Lung (tissue), 12 donors: ENCODE results near the gene EFNA4. TPM values are rescaled to one million over a fixed set of nuclear protein-coding genes. Genes with fewer than 3 reads are reported as not detected.

Experiments used
- ATAC-seq: fragments of 200-7000 bp; cut with Tn5 transposase; one replicate; pipeline ENCODE4 v1.9.1; 2020; ENCODE audit warnings: moderate number of reproducible peaks; ENCODE audit not compliant: insufficient read depth, low FRiP score
- DNase-seq, 3 donors: peaks; one replicate each; pipeline ENCODE4 v3.0.0-alpha.2; 2013 to 2017
- H3K27ac ChIP-seq, 2 donors: one replicate each; pipeline ENCODE4 v1.5.1; 2013; ENCODE audit warnings: mild to moderate bottlenecking in 2 of 2, moderate library complexity in 2 of 2, control low read depth in 1 of 2, inconsistent platforms in 1 of 2, low read depth in 1 of 2, low read length in 1 of 2
- H3K27me3 ChIP-seq, 3 donors: one replicate each; pipeline ENCODE4 v1.5.1; 2013; ENCODE audit warnings: low read length in 2 of 3; ENCODE audit not compliant: control insufficient read depth in 3 of 3, insufficient read depth in 3 of 3
- H3K36me3 ChIP-seq, 4 donors: one replicate each; pipeline ENCODE4 v1.5.1; 2013; ENCODE audit warnings: low read length in 4 of 4, mild to moderate bottlenecking in 1 of 4, moderate library complexity in 1 of 4; ENCODE audit not compliant: control insufficient read depth in 4 of 4, insufficient read depth in 4 of 4
- H3K4me1 ChIP-seq, 5 donors: one replicate each; pipeline ENCODE4 v1.5.1; 2013; ENCODE audit warnings: low read length in 5 of 5, mild to moderate bottlenecking in 2 of 5, moderate library complexity in 1 of 5; ENCODE audit not compliant: control insufficient read depth in 5 of 5, insufficient read depth in 5 of 5
- H3K4me3 ChIP-seq: one replicate; pipeline ENCODE4 v1.5.1; 2013; ENCODE audit warnings: mild to moderate bottlenecking, control low read depth, moderate library complexity
- H3K9ac ChIP-seq, 2 donors: one replicate each; pipeline ENCODE4 v1.5.1; 2013; ENCODE audit warnings: low read length in 2 of 2, control low read depth in 1 of 2; ENCODE audit not compliant: insufficient read depth in 1 of 2
- H3K9me3 ChIP-seq, 4 donors: one replicate each; pipeline ENCODE4 v1.5.1; 2013; ENCODE audit warnings: low read length in 3 of 4, mild to moderate bottlenecking in 1 of 4, moderate library complexity in 1 of 4; ENCODE audit not compliant: control insufficient read depth in 4 of 4, insufficient read depth in 3 of 4
- WGBS, 2 donors: extraction: QIAGEN DNeasy Blood & Tissue Kit; methylation state at CpG; one replicate each; pipeline ENCODE4 v1.1.7; 2013; 5-methylcytosine and 5-hydroxymethylcytosine counted together
- polyA plus RNA-seq, 2 donors: library from polyadenylated mRNA; stranded (reverse); fragments of 200-250 nt; gene quantifications; one replicate each; pipeline ENCODE4 v1.2.1, GENCODE V29; 2013
- total RNA-seq, 2 donors: library from RNA; depleted of rRNA in 1 of 2; stranded (reverse); fragments of >200 nt in 1 of 2; gene quantifications; one replicate each; pipeline ENCODE4 v1.2.1, GENCODE V29; 2014 to 2021
- TF ChIP-seq, protein P1 (sequence below): IDR thresholded peaks from 2 replicates; pipeline ENCODE4 v1.5.1; 2012; ENCODE audit warnings: mild to moderate bottlenecking; ENCODE audit errors: control extremely low read depth, extremely low read depth
- donor health status: control.
- donor health status: control.
- donor health status: Bipolar disorder and iron deficiency.
- donor health status: healthy.
- donor health status: DM: yes; HTN: yes; CAD: no.

EFNA4 gene
- total and polyA plus RNA-seq, 4 donors = 8.3 to 13.4 (median 10.2) TPM

DNA sequence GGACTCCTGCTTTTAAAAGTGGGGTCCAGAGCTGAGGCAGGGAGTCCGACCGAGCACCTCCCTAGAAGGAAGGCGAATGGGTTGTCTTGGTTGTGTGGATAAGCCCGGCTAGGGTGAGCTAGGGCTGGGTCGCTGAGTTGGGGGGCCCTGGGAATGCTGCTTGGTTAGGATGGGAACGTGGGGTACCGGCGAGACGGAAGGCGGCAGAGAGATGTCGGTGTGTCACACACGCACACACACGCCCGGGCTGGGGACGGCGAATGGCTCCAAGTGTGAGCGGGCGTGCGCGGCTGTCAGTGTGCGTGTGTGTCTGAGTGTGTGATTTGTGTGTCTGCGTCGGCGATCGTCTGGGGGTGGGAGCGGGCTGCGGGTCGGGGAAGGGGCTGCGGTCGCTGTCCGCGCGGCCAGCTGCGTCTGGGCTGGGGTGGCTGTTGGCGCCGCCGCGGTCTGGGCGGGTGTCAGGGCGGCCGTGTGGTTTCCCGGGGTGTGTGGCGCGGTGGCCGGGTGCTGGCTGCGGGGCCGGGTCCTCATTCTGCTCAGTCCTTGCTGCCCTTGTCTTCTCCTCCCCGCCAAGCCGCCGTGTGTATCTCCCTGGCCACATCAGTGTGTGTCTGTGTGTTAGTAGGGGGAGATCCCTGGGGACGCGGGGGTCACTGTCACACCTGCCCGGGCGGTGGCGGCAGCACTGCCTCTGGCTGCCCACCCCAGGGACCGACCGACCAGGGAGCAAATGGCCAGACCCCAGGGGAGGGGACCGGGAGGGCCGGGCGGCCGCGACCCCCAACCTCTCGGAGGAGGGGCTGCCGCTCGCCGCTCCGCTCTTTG lies 16.2 kb downstream of the EFNA4 start:
- ATAC-seq = no peak
- Histone ChIP-seq H3K4me3 (no peak overlapping the region), H3K9ac (no peak overlapping the region), H3K9me3 (no peaks in the 10 kb centered on the region), H3K27ac (no peak overlapping the region), H3K4me1 (peaks cover 0 to 53% (median 20%) of the 10 kb centered on the region in 5 donors), H3K36me3 (no peaks in the 10 kb centered on the region), H3K27me3 (peaks cover 0 to 46% (median 34%) of the 10 kb centered on the region in 3 donors)
- TF ChIP-seq, protein P1, sequence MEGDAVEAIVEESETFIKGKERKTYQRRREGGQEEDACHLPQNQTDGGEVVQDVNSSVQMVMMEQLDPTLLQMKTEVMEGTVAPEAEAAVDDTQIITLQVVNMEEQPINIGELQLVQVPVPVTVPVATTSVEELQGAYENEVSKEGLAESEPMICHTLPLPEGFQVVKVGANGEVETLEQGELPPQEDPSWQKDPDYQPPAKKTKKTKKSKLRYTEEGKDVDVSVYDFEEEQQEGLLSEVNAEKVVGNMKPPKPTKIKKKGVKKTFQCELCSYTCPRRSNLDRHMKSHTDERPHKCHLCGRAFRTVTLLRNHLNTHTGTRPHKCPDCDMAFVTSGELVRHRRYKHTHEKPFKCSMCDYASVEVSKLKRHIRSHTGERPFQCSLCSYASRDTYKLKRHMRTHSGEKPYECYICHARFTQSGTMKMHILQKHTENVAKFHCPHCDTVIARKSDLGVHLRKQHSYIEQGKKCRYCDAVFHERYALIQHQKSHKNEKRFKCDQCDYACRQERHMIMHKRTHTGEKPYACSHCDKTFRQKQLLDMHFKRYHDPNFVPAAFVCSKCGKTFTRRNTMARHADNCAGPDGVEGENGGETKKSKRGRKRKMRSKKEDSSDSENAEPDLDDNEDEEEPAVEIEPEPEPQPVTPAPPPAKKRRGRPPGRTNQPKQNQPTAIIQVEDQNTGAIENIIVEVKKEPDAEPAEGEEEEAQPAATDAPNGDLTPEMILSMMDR = no peak
- peak in 1 of 3 donors; percentile 39 for DNase-seq
- 1 to 2% methylated on average over 51 to 67 of the region's 67 CpGs for WGBS, 2 donors

DNA sequence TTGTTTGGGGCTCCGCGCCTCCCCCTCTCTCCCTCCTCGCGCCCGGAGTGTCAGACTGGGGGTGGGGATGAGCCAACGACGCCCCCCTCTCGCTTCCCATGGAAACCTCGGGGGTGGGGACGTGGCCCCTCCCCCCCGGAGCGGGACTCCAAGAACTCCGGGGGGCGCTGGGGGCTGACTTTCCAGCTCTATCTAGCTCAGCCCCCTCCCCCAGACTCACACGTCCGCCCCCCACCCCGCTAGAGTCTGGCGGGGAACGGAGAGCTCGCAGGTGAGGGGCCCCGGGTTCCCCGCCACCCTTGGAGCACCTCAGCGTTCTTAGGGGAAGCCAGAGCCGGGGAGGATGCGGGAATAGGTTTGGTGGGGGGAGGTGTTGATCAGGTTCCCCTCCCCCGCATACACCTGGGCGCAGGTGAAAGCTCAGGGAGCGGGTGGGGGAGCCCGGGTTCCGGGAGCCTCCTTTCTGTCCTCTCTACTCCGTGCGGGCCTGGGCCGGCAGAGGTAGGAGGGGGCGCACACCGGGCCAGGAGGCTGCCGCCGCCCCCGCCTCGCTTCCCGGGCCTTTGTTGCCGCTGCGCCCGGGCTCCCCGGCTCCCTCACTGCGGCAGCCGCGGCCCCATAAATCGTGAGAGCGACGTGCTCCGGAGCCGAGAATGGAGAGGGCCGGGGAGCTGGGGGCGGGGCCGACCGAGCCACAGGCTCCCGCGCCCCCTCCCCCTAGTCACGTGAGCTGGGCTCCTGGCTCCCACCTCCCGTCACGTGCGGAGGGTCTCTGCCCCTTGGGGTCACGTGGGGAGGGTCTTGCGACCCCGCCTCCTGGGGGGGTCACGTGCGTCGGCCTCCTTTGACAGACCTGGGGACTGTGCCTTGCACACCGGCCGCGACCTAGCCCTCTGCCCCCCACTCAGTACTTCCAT lies 17.0 kb downstream of the EFNA4 start:
- H3K27me3 ChIP-seq = peaks cover 0 to 42% (median 34%) of the 10 kb centered on the region in 3 donors
- TF ChIP-seq, protein P1 = no peak
- H3K9ac ChIP-seq = no peak overlapping the region
- H3K9me3 ChIP-seq = no peaks in the 10 kb centered on the region
- WGBS, 2 donors = 1 to 2% methylated on average over 33 to 71 of the region's 71 CpGs
- ATAC-seq (no peak), DNase-seq (peak; percentile 58 to 73 (median 66))
- no peak overlapping the region for H3K4me3 ChIP-seq
- H3K36me3 ChIP-seq = no peaks in the 10 kb centered on the region
- peaks cover 0 to 56% (median 20%) of the 10 kb centered on the region in 5 donors for H3K4me1 ChIP-seq
- no peak overlapping the region for H3K27ac ChIP-seq

DNA sequence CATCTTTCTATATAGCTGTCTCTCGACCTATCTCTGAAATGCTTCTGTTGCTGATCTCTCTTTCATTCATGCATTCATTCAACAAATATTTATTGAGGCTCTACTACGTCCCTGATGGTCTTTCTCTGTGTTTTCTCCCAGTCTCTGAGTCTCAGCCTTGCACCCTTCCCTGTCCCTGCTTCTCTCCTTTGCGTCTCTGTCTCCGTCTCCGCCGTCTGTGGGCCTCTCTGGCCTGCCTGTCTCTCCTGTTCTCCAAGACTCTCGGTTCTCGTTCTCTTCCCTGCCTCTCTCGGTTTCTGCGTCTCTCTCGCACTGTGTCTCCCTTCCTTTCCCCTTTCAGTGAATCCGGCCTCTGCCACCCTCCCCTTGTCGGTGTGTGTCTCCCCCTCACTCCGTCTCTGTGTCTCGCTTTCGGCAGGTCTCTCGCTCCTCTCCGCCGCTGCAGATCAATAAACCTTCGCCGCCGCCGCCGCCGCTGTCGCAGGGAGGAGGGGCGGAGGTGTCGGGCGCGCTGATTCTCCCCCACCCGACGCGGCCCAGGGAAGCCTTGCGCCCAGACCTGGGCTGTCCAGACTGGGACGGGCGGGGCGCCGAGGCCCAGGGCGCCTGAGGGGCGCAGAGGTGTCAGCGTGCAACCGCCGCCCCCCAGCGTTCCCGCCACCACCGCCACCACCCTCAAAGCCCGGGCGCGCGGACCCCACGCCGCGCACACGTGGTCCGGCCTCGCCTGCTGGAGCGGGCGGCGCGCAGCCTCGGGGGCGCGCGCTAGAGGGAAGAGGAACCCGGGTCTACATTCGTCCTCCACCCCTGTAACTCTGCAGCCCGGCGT lies 18.1 kb downstream of the EFNA4 start:
- Histone ChIP-seq H3K36me3 (no peaks in the 10 kb centered on the region), H3K27ac (no peak overlapping the region), H3K4me1 (peaks cover 0 to 62% (median 20%) of the 10 kb centered on the region in 5 donors), H3K4me3 (no peak overlapping the region), H3K9me3 (no peaks in the 10 kb centered on the region), H3K27me3 (peaks cover 0 to 42% (median 34%) of the 10 kb centered on the region in 3 donors), H3K9ac (no peak overlapping the region)
- ATAC-seq (no peak), DNase-seq (peak in 1 of 3 donors; percentile 31)
- TF ChIP-seq, protein P1 = no peak
- WGBS, 2 donors = 2 to 3% methylated on average over 28 to 68 of the region's 68 CpGs
